ENCODE measurements around the gene THEM5.
"Not testable (repeated sequence)": the region's sequence is repeated elsewhere in the genome, so short reads cannot be mapped to it uniquely, and the experiment has no call there.

The THEM5 gene

DNA sequence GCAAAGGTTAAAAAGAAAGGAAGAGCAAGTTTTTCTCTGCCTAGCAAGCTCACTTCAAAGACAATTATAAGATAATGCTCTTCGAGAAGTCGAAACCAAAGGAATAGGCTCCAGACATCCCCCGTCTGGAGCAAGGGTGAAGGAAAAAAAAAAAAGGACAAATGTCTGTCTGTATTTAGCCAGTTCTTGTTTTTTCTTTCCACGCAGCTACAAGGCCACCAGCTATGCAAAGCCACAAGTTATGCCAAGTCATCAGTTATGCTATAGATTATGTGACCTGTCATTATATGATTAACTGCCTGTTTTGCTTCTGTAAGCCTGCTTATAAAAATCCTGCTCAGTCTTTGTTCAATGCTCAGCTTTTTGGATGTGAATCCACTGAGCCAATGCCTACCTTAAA is 2.4 kb upstream of the THEM5 start:
- DNase-seq (ENCODE audit: low read depth) = no peak
- H3K4me3 ChIP-seq (ENCODE audit: control insufficient read depth, low read depth, low read length) = no peak overlapping the region
- TF ChIP-seq, protein P1, sequence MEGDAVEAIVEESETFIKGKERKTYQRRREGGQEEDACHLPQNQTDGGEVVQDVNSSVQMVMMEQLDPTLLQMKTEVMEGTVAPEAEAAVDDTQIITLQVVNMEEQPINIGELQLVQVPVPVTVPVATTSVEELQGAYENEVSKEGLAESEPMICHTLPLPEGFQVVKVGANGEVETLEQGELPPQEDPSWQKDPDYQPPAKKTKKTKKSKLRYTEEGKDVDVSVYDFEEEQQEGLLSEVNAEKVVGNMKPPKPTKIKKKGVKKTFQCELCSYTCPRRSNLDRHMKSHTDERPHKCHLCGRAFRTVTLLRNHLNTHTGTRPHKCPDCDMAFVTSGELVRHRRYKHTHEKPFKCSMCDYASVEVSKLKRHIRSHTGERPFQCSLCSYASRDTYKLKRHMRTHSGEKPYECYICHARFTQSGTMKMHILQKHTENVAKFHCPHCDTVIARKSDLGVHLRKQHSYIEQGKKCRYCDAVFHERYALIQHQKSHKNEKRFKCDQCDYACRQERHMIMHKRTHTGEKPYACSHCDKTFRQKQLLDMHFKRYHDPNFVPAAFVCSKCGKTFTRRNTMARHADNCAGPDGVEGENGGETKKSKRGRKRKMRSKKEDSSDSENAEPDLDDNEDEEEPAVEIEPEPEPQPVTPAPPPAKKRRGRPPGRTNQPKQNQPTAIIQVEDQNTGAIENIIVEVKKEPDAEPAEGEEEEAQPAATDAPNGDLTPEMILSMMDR (IDR thresholded peaks at IDR 0.05; ENCODE audit: control insufficient read depth, insufficient read depth, low read depth, low read length, missing control alignments) = no peak

GRCh38 chr1:151855516-151855915 is 2.0 kb upstream of the THEM5 start:
- DNase-seq (ENCODE audit: low read depth) = not testable (repeated sequence)

GRCh38 chr1:151854658-151855057 is 1.1 kb upstream of the THEM5 start:
- H3K4me3 ChIP-seq (ENCODE audit: control insufficient read depth, low read depth, low read length) = no peak overlapping the region
- TF ChIP-seq, protein P1 (IDR thresholded peaks at IDR 0.05; ENCODE audit: control insufficient read depth, insufficient read depth, low read depth, low read length, missing control alignments) = no peak
- DNase-seq (ENCODE audit: low read depth) = no peak

More at GRCh38 chr1:151855516-151855915, 2.0 kb upstream of the THEM5 start:
- not testable (repeated sequence) for H3K4me3 ChIP-seq (ENCODE audit: control insufficient read depth, low read depth, low read length)

- TF ChIP-seq, protein P1 (IDR thresholded peaks at IDR 0.05; ENCODE audit: control insufficient read depth, insufficient read depth, low read depth, low read length, missing control alignments) = no peak
These were observed 779 bp downstream of the THEM5 start for GRCh38 chr1:151852733-151853132.

DNA sequence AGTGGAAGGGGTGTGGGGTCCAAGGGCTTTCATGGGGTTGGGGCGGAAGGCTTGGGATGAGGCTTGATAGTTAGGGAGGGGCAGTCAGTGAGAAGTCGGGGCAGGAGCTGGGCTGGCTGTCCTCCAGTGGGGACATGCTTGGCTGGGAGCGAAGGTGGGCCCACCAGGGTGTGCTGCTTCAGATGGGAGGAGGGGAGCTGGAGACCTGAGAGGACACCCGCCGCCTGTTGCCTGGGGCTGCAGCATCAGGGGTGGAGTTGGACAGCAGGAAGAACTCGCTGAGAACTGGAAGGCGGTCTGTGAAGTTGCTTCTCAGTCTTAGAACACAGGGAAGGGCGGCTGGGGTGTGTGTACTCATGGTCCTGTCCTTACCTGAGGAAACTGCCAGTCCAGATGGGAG is 1.6 kb downstream of the THEM5 start:
- DNase-seq (ENCODE audit: low read depth) = no peak
- TF ChIP-seq, protein P1 (IDR thresholded peaks at IDR 0.05; ENCODE audit: control insufficient read depth, insufficient read depth, low read depth, low read length, missing control alignments) = no peak
- H3K4me3 ChIP-seq (ENCODE audit: control insufficient read depth, low read depth, low read length) = no peak overlapping the region

More at GRCh38 chr1:151852733-151853132, 779 bp downstream of the THEM5 start:
- no peak overlapping the region for H3K4me3 ChIP-seq (ENCODE audit: control insufficient read depth, low read depth, low read length)
- no peak for DNase-seq (ENCODE audit: low read depth)

- TF ChIP-seq, protein P1 (IDR thresholded peaks at IDR 0.05; ENCODE audit: control insufficient read depth, insufficient read depth, low read depth, low read length, missing control alignments) = no peak
- H3K4me3 ChIP-seq (ENCODE audit: control insufficient read depth, low read depth, low read length) = no peak overlapping the region
These were observed 3.6 kb downstream of the THEM5 start for GRCh38 chr1:151849871-151850270.

GRCh38 chr1:151849126-151849525 is 4.4 kb downstream of the THEM5 start:
- no peak for DNase-seq (ENCODE audit: low read depth)
- TF ChIP-seq, protein P1 (IDR thresholded peaks at IDR 0.05; ENCODE audit: control insufficient read depth, insufficient read depth, low read depth, low read length, missing control alignments) = no peak
- H3K4me3 ChIP-seq (ENCODE audit: control insufficient read depth, low read depth, low read length) = no peak overlapping the region

More at GRCh38 chr1:151849871-151850270, 3.6 kb downstream of the THEM5 start:
- DNase-seq (ENCODE audit: low read depth) = no peak
